B cell (primary cell): ENCODE data around the gene TIGD2. TPM values are rescaled to one million over a fixed set of nuclear protein-coding genes. Genes with fewer than 3 reads are reported as not detected.

Experiments used
- ATAC-seq: fragments of 200-7000 bp; cut with Tn5 transposase; one replicate; pipeline ENCODE4 v1.10.0; 2021; ENCODE audit warnings: low read depth, mild to moderate bottlenecking, moderate number of reproducible peaks, moderate library complexity
- CTCF ChIA-PET: fragments of 350-600 bp; sonication (Branson Sonifier 250); formaldehyde crosslinking; loops from one replicate; lab custom pipeline; 2021; ENCODE audit warnings: antibody characterized with exemption, inconsistent platforms; lab: Charles Lee
- POLR2A ChIA-PET: fragments of 350-600 bp; sonication (Branson Sonifier 250); formaldehyde crosslinking; loops from one replicate; lab custom pipeline; 2021; ENCODE audit warnings: antibody characterized with exemption; lab: Charles Lee
- DNase-seq: peaks from one replicate; pipeline ENCODE4 v3.0.0; 2013
- H2AFZ ChIP-seq: 2 replicates; pipeline ENCODE4 v1.6.1; 2012; ENCODE audit warnings: mild to moderate bottlenecking, low read depth, low read length; ENCODE audit not compliant: insufficient read depth, poor library complexity, severe bottlenecking
- H3K27ac ChIP-seq, 2 donors: 1 replicate in 1 of 2; 2 replicates in 1 of 2; pipeline ENCODE4 v1.5.1; 2012 to 2013; ENCODE audit warnings: low read length in 2 of 2, mild to moderate bottlenecking in 2 of 2, moderate library complexity in 1 of 2
- H3K27me3 ChIP-seq, 4 experiments: fragments of 200-600 bp in 1 of 4; sonication (generic) in 1 of 4; replicated peaks in 1 of 4; 1 replicate in 2 of 4; 2 replicates in 2 of 4; pipeline versions ENCODE4 v1.6.1 to v1.7.0; 2013 to 2016; ENCODE audit warnings: low read length in 3 of 4, mild to moderate bottlenecking in 2 of 4, mixed read lengths in 1 of 4, moderate library complexity in 1 of 4; ENCODE audit not compliant: insufficient read depth in 4 of 4, control insufficient read depth in 3 of 4; ENCODE audit errors: control extremely low read depth in 1 of 4
- H3K36me3 ChIP-seq, 2 experiments: replicated peaks in 1 of 2; 1 replicate in 1 of 2; 2 replicates in 1 of 2; pipeline versions ENCODE4 v1.6.1 to v1.7.1; 2013; ENCODE audit warnings: low read length in 1 of 2; ENCODE audit not compliant: insufficient read depth in 2 of 2, control insufficient read depth in 1 of 2; ENCODE audit errors: control extremely low read depth in 1 of 2, extremely low read depth in 1 of 2
- H3K4me1 ChIP-seq, 2 donors: fragments of 200-600 bp in 1 of 2; sonication (generic) in 1 of 2; 1 replicate in 1 of 2; 2 replicates in 1 of 2; pipeline versions ENCODE4 v1.5.1 to v1.6.1; 2013 to 2017; ENCODE audit warnings: low read length in 2 of 2; ENCODE audit not compliant: control insufficient read depth in 2 of 2, insufficient read depth in 2 of 2
- H3K4me2 ChIP-seq: replicated peaks from 2 replicates; pipeline ENCODE3; 2012; ENCODE audit warnings: mild to moderate bottlenecking, low read depth, low read length; ENCODE audit not compliant: poor library complexity, severe bottlenecking
- H3K4me3 ChIP-seq, 5 experiments: fragments of 200-600 bp in 1 of 5; sonication (generic) in 1 of 5; 1 replicate in 3 of 5; 2 replicates in 2 of 5; pipeline versions ENCODE4 v1.5.1 to v1.7.0; 2011 to 2016; ENCODE audit warnings: low read length in 4 of 5, mild to moderate bottlenecking in 4 of 5, low read depth in 2 of 5, control low read depth in 1 of 5, moderate library complexity in 1 of 5; ENCODE audit not compliant: insufficient read depth in 1 of 5; ENCODE audit errors: control extremely low read depth in 1 of 5, extremely low read depth in 1 of 5
- H3K79me2 ChIP-seq: fragments of 200-600 bp; sonication (generic); one replicate; pipeline ENCODE4 v1.6.0; 2016; ENCODE audit warnings: low read length; ENCODE audit not compliant: control insufficient read depth, insufficient read depth
- H3K9ac ChIP-seq: fragments of 200-600 bp; sonication (generic); 2 replicates; pipeline ENCODE4 v1.6.1; 2017; ENCODE audit warnings: mild to moderate bottlenecking, low read length, moderate library complexity
- H3K9me3 ChIP-seq, 3 donors: one replicate each; pipeline versions ENCODE4 v1.6.1 to v1.7.1; 2013; ENCODE audit warnings: low read length in 2 of 3; ENCODE audit not compliant: control insufficient read depth in 2 of 3, insufficient read depth in 1 of 3; ENCODE audit errors: control extremely low read depth in 1 of 3
- H4K20me1 ChIP-seq: 2 replicates; pipeline ENCODE4 v1.6.0; 2012; ENCODE audit warnings: mild to moderate bottlenecking, low read length; ENCODE audit not compliant: insufficient read depth, control insufficient read depth, poor library complexity, severe bottlenecking
- H3K27ac Mint-ChIP-seq: one replicate; pipeline ENCODE4 v1.8.0; 2021; ENCODE audit warnings: mixed read lengths
- H3K27me3 Mint-ChIP-seq: one replicate; pipeline ENCODE4 v1.8.0; 2021; ENCODE audit warnings: mixed read lengths
- H3K4me1 Mint-ChIP-seq: one replicate; pipeline ENCODE4 v1.8.0; 2021; ENCODE audit warnings: mixed read lengths
- H3K4me3 Mint-ChIP-seq: one replicate; pipeline ENCODE4 v1.8.0; 2021; ENCODE audit warnings: mixed read lengths
- H3K9me3 Mint-ChIP-seq: one replicate; pipeline ENCODE4 v1.8.0; 2022; ENCODE audit warnings: mixed read lengths; ENCODE audit not compliant: insufficient read depth
- EZH2 ChIP-seq: IDR thresholded peaks from 2 replicates; pipeline ENCODE4 v1.6.1; 2012; ENCODE audit warnings: borderline replicate concordance, low read depth, mild to moderate bottlenecking, moderate library complexity, low read length; ENCODE audit not compliant: insufficient read depth, poor library complexity, severe bottlenecking
- WGBS: methylation state at CpG from one replicate; pipeline ENCODE4 v1.1.5; 2013; ENCODE audit warnings: missing lambda C conversion rate; ENCODE audit not compliant: insufficient coverage; 5-methylcytosine and 5-hydroxymethylcytosine counted together
- intact Hi-C: fragments of 100-400 bp; cut with micrococcal nuclease; formaldehyde crosslinking; loops from one replicate; pipeline ENCODE4 v1.10.0; 2022
- polyA plus RNA-seq: library from polyadenylated mRNA; depleted of rRNA; stranded (reverse); fragments of >200 nt; gene quantifications from 2 replicates; pipeline ENCODE4 v1.2.3, GENCODE V29; 2012
- total RNA-seq, 2 donors: library from RNA; stranded (reverse); fragments of 120-200 nt in 1 of 2; gene quantifications; 1 replicate in 1 of 2; 2 replicates in 1 of 2; pipeline versions ENCODE4 v1.2.3 to v1.2.4, GENCODE V29; 2013 to 2022
- TF ChIP-seq, protein P1 (sequence below): fragments of 200-600 bp; IDR thresholded peaks from one replicate; pipeline ENCODE4 v1.8.0; 2022; ENCODE audit warnings: antibody characterized with exemption, mild to moderate bottlenecking

TIGD2 gene
- total and polyA plus RNA-seq, 2 donors (not counting 1 experiment from before 2014, with no cell fraction given): 2.1 to 8.6 TPM

DNA sequence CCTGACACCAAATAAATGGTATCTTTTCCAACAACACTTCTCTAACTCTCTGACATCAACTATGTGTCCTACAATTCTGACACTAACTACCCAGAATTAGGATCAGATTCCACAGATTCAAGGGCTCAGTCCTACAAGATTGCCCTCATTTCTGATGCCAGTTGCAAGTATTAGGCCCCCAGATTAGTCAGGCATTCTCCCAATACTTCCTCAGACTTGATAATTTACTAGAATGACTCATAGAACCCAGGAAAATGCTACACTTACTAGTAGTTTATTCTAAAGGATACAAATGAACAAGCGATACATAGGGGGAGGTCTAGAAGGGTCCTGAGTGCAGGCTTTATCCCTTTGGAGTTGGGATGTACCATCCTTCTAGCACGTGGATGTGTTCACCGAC, 8.5 kb downstream of the TIGD2 start:
- no peak overlapping the region for H3K4me2 ChIP-seq
- H3K27me3 ChIP-seq: no peaks in the 10 kb centered on the region
- no peak for TF ChIP-seq EZH2
- TF ChIP-seq, protein P1, sequence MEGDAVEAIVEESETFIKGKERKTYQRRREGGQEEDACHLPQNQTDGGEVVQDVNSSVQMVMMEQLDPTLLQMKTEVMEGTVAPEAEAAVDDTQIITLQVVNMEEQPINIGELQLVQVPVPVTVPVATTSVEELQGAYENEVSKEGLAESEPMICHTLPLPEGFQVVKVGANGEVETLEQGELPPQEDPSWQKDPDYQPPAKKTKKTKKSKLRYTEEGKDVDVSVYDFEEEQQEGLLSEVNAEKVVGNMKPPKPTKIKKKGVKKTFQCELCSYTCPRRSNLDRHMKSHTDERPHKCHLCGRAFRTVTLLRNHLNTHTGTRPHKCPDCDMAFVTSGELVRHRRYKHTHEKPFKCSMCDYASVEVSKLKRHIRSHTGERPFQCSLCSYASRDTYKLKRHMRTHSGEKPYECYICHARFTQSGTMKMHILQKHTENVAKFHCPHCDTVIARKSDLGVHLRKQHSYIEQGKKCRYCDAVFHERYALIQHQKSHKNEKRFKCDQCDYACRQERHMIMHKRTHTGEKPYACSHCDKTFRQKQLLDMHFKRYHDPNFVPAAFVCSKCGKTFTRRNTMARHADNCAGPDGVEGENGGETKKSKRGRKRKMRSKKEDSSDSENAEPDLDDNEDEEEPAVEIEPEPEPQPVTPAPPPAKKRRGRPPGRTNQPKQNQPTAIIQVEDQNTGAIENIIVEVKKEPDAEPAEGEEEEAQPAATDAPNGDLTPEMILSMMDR: no peak
- no peak overlapping the region for H3K9ac ChIP-seq
- intact Hi-C loops: no loop called here
- H3K27ac Mint-ChIP-seq: no peak overlapping the region
- H3K4me1 Mint-ChIP-seq: no peaks in the 10 kb centered on the region
- no peak overlapping the region for H3K4me3 ChIP-seq
- no peak overlapping the region for H2AFZ ChIP-seq
- no peaks in the 10 kb centered on the region for H3K27me3 Mint-ChIP-seq
- ChIA-PET POLR2A (interaction anchor here (0.6 kb wide), 1 partner anchor 17 kb away, joined by 3 read pairs; no protein-coding TSS in a partner anchor), CTCF (no interaction called here)
- ATAC-seq (no peak), DNase-seq (no peak)
- no peaks in the 10 kb centered on the region for H4K20me1 ChIP-seq
- H3K9me3 Mint-ChIP-seq: no peaks in the 10 kb centered on the region
- H3K9me3 ChIP-seq: peaks cover 0 to 1% (median 0%) of the 10 kb centered on the region in 3 donors
- 97% methylated on average over 2 of the region's 3 CpGs for WGBS
- H3K27ac ChIP-seq: no peak overlapping the region
- H3K36me3 ChIP-seq: no peaks in the 10 kb centered on the region
- no peaks in the 10 kb centered on the region for H3K4me1 ChIP-seq
- no peaks in the 10 kb centered on the region for H3K79me2 ChIP-seq
- no peak overlapping the region for H3K4me3 Mint-ChIP-seq

DNA sequence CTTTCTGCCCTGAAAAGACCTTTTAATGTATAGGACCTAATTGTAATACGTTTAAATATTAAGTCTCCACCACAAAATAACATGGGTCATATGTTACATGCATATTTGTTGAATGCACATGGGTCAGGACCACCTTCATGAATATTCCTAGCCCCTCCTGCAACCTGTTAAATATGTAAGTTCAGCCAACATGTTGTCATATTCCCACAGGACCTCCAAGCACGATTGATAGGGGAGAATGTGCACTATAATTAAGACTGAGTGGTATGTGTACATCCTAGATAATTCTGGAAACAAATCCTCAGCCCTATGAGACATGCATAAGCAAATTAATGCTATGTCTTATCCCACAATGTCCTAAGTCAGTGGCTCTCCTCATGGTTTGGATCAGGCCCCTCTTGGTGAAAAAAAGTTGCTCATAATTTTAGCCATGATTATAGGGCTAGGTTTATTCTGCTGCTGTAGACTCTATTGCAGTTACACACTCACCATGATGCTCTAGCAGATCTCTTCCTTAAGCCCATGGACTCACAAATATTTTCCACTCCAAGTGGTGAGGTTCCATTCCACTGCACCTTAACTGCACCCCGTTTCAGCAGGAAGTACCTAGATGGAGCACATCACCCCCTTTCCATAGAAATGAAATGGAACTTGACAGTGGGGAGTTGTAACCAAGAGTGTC, 10.2 kb downstream of the TIGD2 start:
- no peaks in the 10 kb centered on the region for H3K79me2 ChIP-seq
- ChIA-PET CTCF (interaction anchor here (0.6 kb wide), 1 partner anchor 590 kb away, joined by 3 read pairs; no protein-coding TSS in a partner anchor), POLR2A (interaction anchor here (0.7 kb wide), 1 partner anchor 565 kb away, joined by 3 read pairs; no protein-coding TSS in a partner anchor)
- TF ChIP-seq, protein P1: no peak
- TF ChIP-seq EZH2: no peak
- no peaks in the 10 kb centered on the region for H4K20me1 ChIP-seq
- Mint-ChIP-seq H3K9me3 (no peaks in the 10 kb centered on the region), H3K4me1 (no peaks in the 10 kb centered on the region), H3K27ac (no peak overlapping the region), H3K4me3 (no peak overlapping the region), H3K27me3 (no peaks in the 10 kb centered on the region)
- H2AFZ ChIP-seq: no peak overlapping the region
- ATAC-seq (no peak), DNase-seq (no peak)
- peaks cover 0 to 1% (median 0%) of the 10 kb centered on the region in 3 donors for H3K9me3 ChIP-seq
- no peaks in the 10 kb centered on the region for H3K27me3 ChIP-seq
- H3K36me3 ChIP-seq: no peaks in the 10 kb centered on the region
- intact Hi-C loops: no loop called here
- H3K4me2 ChIP-seq: no peak overlapping the region
- no peaks in the 10 kb centered on the region for H3K4me1 ChIP-seq
- 60% methylated on average over 1 of the region's 3 CpGs for WGBS
- no peak overlapping the region for H3K27ac ChIP-seq
- H3K4me3 ChIP-seq: no peak overlapping the region
- no peak overlapping the region for H3K9ac ChIP-seq
